ENCODE data around the gene SPATA1.

- TF ChIP-seq CTCF (IDR thresholded peaks at IDR 0.05): no peak
- no peak for TF ChIP-seq POLR2A (IDR thresholded peaks at IDR 0.05)
Measured at GRCh38 chr1:84509029-84509428, 2.8 kb downstream of the SPATA1 start.

All from lower leg skin (tissue), 3 donors.